ENCODE data around the gene BIRC7.

DNA sequence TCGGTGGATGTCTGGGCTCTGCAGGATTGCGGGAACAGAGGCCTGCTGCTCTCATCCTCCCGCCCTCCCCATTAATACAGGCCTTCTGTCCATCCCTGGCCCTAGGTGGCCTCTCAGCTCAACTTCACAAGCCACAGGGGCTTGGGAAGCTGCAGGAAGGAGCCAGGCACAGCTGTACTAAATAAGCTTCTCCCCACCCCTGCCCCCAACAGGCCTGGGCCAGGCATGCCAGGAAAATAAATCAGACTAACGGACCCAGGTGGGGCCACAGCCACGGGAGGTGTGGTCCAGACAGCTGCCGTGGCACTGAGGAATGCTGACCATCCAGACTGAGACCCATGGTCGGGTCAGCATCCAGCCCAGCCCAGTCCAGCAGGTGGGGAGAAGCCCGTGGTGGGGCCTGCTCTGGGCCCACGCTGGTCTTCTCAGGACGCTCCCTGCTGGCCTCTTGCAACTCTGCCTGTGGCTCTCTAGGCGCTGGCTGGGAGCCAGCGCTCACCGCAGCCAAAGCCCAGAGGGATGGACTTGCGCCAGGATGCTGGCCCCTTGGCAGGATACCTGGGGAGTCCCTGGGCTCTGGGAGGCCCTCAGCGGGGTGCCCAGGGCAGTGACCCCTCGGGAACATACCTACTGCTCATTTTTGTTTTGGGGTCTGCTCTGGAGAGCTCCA, 11.2 kb upstream of the BIRC7 start:
- TF ChIP-seq, protein P1, sequence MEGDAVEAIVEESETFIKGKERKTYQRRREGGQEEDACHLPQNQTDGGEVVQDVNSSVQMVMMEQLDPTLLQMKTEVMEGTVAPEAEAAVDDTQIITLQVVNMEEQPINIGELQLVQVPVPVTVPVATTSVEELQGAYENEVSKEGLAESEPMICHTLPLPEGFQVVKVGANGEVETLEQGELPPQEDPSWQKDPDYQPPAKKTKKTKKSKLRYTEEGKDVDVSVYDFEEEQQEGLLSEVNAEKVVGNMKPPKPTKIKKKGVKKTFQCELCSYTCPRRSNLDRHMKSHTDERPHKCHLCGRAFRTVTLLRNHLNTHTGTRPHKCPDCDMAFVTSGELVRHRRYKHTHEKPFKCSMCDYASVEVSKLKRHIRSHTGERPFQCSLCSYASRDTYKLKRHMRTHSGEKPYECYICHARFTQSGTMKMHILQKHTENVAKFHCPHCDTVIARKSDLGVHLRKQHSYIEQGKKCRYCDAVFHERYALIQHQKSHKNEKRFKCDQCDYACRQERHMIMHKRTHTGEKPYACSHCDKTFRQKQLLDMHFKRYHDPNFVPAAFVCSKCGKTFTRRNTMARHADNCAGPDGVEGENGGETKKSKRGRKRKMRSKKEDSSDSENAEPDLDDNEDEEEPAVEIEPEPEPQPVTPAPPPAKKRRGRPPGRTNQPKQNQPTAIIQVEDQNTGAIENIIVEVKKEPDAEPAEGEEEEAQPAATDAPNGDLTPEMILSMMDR (IDR thresholded peaks at IDR 0.05): peak in 2 of 3 experiments; percentile 5 to 21
- TF ChIP-seq POLR2AphosphoS5 (IDR thresholded peaks at IDR 0.05) (no peak), POLR2A (IDR thresholded peaks at IDR 0.05; ENCODE audit: low read depth) (no peak), EP300 (IDR thresholded peaks at IDR 0.05) (no peak)
